Skin of body (tissue), 2 donors: ENCODE measurements around the gene NEK4. TPM values are rescaled to one million over a fixed set of nuclear protein-coding genes. Genes with fewer than 3 reads are reported as not detected.

ENCODE experiments used
- DNase-seq: peaks from one replicate; lab custom pipeline; 2025; lab: John Stamatoyannopoulos, UW
- total RNA-seq: library from RNA; depleted of rRNA; stranded (reverse); fragments of >200 nt; gene quantifications from one replicate; pipeline ENCODE4 v1.2.3, GENCODE V29; 2014

The NEK4 gene
- total RNA-seq, 1 donor from 2014 or later, result 18.3 TPM

- DNase-seq, result peak; percentile 36
Measured at GRCh38 chr3:52704611-52705437, 65.9 kb downstream of the NEK4 start.

- no peak for DNase-seq
Measured at GRCh38 chr3:52703341-52703740, 67.4 kb downstream of the NEK4 start.

DNA sequence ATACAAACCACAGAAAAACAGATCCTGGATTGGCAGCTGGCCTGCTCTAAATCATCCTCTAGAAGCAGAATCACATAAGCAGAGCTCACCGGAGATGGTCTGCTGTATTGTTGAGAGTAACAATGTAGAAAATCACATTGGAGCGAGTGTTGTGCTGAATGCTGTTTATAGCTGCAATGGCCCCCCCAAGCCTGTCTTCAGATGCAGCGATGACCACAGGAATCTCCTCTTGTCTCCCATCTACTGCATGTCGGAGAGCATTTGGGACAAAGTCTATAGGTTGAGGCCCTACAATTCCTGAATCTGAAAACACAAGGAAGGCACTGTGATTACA, 73.1 kb downstream of the NEK4 start:
- DNase-seq, result no peak

- no peak for DNase-seq
Measured at GRCh38 chr3:52696830-52697631, 73.7 kb downstream of the NEK4 start.

- DNase-seq, result no peak
Measured at GRCh38 chr3:52695798-52696671, 74.7 kb downstream of the NEK4 start.

DNA sequence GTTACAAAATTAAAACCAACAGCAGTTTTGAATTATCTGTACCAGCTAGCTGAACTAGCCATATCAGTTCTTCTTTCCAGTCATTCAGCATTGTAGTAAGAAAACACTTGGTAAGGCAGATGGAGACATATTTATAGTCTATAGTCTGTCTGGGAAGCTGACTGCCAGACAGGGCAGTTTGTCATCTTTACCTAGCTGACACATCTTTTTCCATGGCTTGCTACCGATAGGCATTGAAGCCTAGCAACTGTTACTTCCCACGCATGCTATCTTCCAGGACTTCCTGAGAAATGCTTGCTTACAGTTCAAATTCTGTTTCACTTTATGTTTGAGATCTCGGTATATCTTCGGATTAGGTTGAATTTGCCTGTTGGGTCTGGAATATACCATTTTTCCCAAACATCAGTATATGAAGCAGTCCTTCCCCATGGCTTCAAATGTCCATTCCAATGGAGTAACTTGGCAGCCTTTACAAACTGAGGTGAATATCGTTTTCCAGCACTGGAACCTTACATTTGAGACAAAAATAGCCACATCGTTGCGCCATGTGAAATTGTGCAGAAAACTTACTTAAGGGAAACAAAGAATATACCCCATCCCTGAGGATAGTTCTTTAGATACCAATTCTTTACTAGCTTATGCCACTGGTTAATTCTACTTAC, 76.1 kb downstream of the NEK4 start:
- no peak for DNase-seq

- no peak for DNase-seq
Measured at GRCh38 chr3:52693071-52693470, 77.7 kb downstream of the NEK4 start.

GRCh38 chr3:52690560-52690959, 80.2 kb downstream of the NEK4 start:
- no peak for DNase-seq

GRCh38 chr3:52689151-52689550, 81.6 kb downstream of the NEK4 start:
- DNase-seq, result no peak

GRCh38 chr3:52688266-52688665, 82.5 kb downstream of the NEK4 start:
- no peak for DNase-seq

- DNase-seq, result peak; percentile 96
Measured at GRCh38 chr3:52685709-52686691, 84.7 kb downstream of the NEK4 start, which contains the start of the genes GNL3 and PBRM1. TSS of gene GNL3 (plus strand) at chr3:52686032. CDS start at chr3:52686093, 61 bp downstream. TSS of gene PBRM1 (minus strand) at chr3:52685913.

- DNase-seq, result peak; percentile 39
Measured at GRCh38 chr3:52685285-52685708, 85.4 kb downstream of the NEK4 start.

- DNase-seq, result no peak
Measured at GRCh38 chr3:52684184-52684583, 86.6 kb downstream of the NEK4 start.

DNA sequence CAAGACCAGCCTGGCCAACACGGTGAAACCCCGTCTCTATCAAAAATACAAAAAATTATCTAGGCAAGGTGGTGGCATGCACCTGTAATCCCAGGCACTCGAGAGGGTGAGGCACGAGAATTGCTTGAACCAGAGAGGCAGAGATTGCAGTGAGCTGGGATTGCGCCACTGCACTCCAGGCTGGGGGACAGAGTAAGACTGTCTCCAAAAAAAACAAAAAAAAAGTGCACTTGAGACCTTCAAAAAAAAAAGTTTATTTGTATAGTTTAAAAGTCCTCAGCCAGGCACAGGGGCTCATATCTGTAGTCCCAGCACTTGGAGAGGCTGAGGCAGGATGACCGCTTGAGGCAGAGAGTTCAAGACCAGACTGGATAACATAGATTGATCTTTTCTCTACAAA, 87.1 kb downstream of the NEK4 start:
- DNase-seq, result no peak

GRCh38 chr3:52682016-52682415, 88.7 kb downstream of the NEK4 start:
- no peak for DNase-seq

DNA sequence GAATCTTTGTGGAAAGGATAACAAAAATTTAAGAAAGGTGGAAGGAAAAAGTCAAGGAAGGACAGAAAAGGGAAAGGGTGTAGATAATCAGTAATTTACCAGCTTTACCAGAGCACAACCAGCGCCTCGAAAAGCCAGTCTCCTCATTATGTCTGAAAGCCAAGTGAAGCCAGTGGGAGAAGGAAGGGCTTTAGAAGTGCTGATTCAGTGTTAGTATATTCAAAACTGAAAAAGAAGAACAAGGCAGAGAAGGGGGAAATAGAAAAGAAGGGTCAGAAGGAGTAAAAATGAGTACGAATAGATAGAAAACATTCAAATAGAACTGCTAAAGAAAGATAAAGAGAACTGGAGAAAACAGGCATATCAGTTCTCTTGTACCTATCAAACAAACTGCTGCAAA, 89.1 kb downstream of the NEK4 start:
- no peak for DNase-seq

- no peak for DNase-seq
Measured at GRCh38 chr3:52679811-52680210, 90.9 kb downstream of the NEK4 start.

DNA sequence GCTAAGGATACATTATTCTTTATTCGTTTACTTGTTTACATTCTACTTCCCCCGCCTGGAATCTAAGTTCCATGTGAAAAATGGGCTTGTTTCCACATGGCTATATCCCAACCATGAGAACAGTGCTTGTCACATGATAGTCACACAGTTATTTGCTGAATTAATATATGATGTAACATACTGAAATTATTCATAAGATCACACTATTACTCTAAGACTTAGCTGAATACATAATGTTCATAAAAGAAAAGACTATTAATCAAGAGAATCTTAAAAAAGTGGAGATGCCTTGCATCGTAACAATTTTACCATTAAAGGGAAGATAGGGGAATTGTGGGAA, 91.6 kb downstream of the NEK4 start:
- no peak for DNase-seq

GRCh38 chr3:52678265-52679198, 92.2 kb downstream of the NEK4 start:
- DNase-seq, result no peak
